Fibroblast of lung (primary cell): ENCODE measurements around the gene IMMP2L.

ENCODE experiments used
- EZH2 ChIP-seq: IDR thresholded peaks from 2 replicates; pipeline ENCODE4 v1.5.1; 2012; ENCODE audit warnings: low read length, control low read depth, mild to moderate bottlenecking; ENCODE audit errors: missing control alignments
- TF ChIP-seq, protein P1 (sequence below), 2 donors: IDR thresholded peaks in 1 of 2; conservative IDR thresholded peaks in 1 of 2; 1 replicate in 1 of 2; 2 replicates in 1 of 2; pipeline ENCODE4 v1.5.1; 2011 to 2012; ENCODE audit warnings: low read length in 2 of 2, control low read depth in 1 of 2, inconsistent platforms in 1 of 2, low read depth in 1 of 2, mild to moderate bottlenecking in 1 of 2

- TF ChIP-seq, protein P1, sequence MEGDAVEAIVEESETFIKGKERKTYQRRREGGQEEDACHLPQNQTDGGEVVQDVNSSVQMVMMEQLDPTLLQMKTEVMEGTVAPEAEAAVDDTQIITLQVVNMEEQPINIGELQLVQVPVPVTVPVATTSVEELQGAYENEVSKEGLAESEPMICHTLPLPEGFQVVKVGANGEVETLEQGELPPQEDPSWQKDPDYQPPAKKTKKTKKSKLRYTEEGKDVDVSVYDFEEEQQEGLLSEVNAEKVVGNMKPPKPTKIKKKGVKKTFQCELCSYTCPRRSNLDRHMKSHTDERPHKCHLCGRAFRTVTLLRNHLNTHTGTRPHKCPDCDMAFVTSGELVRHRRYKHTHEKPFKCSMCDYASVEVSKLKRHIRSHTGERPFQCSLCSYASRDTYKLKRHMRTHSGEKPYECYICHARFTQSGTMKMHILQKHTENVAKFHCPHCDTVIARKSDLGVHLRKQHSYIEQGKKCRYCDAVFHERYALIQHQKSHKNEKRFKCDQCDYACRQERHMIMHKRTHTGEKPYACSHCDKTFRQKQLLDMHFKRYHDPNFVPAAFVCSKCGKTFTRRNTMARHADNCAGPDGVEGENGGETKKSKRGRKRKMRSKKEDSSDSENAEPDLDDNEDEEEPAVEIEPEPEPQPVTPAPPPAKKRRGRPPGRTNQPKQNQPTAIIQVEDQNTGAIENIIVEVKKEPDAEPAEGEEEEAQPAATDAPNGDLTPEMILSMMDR (conservative IDR thresholded peaks at IDR 0.05 in 1 of 2, IDR thresholded peaks at IDR 0.05 in 1 of 2; ENCODE audit: low read depth in 1 of 2, low read length in 2 of 2), result no peak
- TF ChIP-seq EZH2, result no peak
Measured at GRCh38 chr7:111528331-111528730, 34.0 kb downstream of the IMMP2L start.
